BLaER1 (cell line): Measurements from ENCODE around the gene SMIM43.

ENCODE experiments used
- H3K27ac ChIP-seq: shearing (Covaris generic); formaldehyde crosslinking; 2 replicates; pipeline ENCODE4 v1.8.1; 2022
- H3K27me3 ChIP-seq: shearing (Covaris generic); formaldehyde crosslinking; 2 replicates; pipeline ENCODE4 v1.8.1; 2022
- H3K36me3 ChIP-seq: shearing (Covaris generic); formaldehyde crosslinking; 2 replicates; pipeline ENCODE4 v1.8.1; 2022
- H3K4me1 ChIP-seq: shearing (Covaris generic); formaldehyde crosslinking; 2 replicates; pipeline ENCODE4 v1.8.1; 2022
- H3K4me2 ChIP-seq: shearing (Covaris generic); formaldehyde crosslinking; 2 replicates; pipeline ENCODE4 v1.8.1; 2022
- H3K4me3 ChIP-seq: shearing (Covaris generic); formaldehyde crosslinking; 2 replicates; pipeline ENCODE4 v1.8.1; 2022
- H3K9ac ChIP-seq: shearing (Covaris generic); formaldehyde crosslinking; 2 replicates; pipeline ENCODE4 v1.8.1; 2022
- H3K9me3 ChIP-seq: shearing (Covaris generic); formaldehyde crosslinking; 2 replicates; pipeline ENCODE4 v1.8.1; 2022
- H4K20me1 ChIP-seq: shearing (Covaris generic); formaldehyde crosslinking; 2 replicates; pipeline ENCODE4 v1.8.1; 2022
- Cebpa-rat ChIP-seq: shearing (Covaris generic); IDR thresholded peaks from 2 replicates; pipeline ENCODE4 v1.8.1; 2022

SMIM43 gene

GRCh38 chr4:121794505-121795188, 29.7 kb upstream of the SMIM43 start:
- no peak overlapping the region for H3K4me2 ChIP-seq
- H3K36me3 ChIP-seq, result no peaks in the 10 kb centered on the region
- H3K27me3 ChIP-seq, result no peaks in the 10 kb centered on the region
- no peak overlapping the region for H3K27ac ChIP-seq
- no peaks in the 10 kb centered on the region for H4K20me1 ChIP-seq
- H3K4me1 ChIP-seq, result peaks cover 16% of the 10 kb centered on the region; the same call in 1 of the 2 replicates
- H3K4me3 ChIP-seq, result no peak overlapping the region
- no peak for TF ChIP-seq Cebpa-rat
- no peak overlapping the region for H3K9ac ChIP-seq
- H3K9me3 ChIP-seq, result no peaks in the 10 kb centered on the region

- H3K36me3 ChIP-seq, result no peaks in the 10 kb centered on the region
- H3K27ac ChIP-seq, result no peak overlapping the region
- no peaks in the 10 kb centered on the region for H3K9me3 ChIP-seq
- 0 out of 2 replicates have a peak, but pooled peaks cover 4% of the 10 kb centered on the region for H3K4me1 ChIP-seq
- H3K4me2 ChIP-seq, result no peak overlapping the region
- no peaks in the 10 kb centered on the region for H3K27me3 ChIP-seq
- no peak for TF ChIP-seq Cebpa-rat
- H3K9ac ChIP-seq, result no peak overlapping the region
- H3K4me3 ChIP-seq, result no peak overlapping the region
- no peaks in the 10 kb centered on the region for H4K20me1 ChIP-seq
Observed at GRCh38 chr4:121792966-121793365, 28.0 kb upstream of the SMIM43 start.

GRCh38 chr4:121791481-121791880, 26.5 kb upstream of the SMIM43 start:
- Histone ChIP-seq H3K27me3 (no peaks in the 10 kb centered on the region), H3K9me3 (no peaks in the 10 kb centered on the region), H3K9ac (no peak overlapping the region), H3K36me3 (no peaks in the 10 kb centered on the region), H4K20me1 (no peaks in the 10 kb centered on the region), H3K27ac (no peak overlapping the region), H3K4me3 (no peak overlapping the region), H3K4me2 (no peak overlapping the region), H3K4me1 (0 out of 2 replicates have a peak, but pooled peaks cover 4% of the 10 kb centered on the region)
- no peak for TF ChIP-seq Cebpa-rat

- Histone ChIP-seq H3K9ac (no peak overlapping the region), H4K20me1 (no peaks in the 10 kb centered on the region), H3K4me1 (0 out of 2 replicates have a peak, but pooled peaks cover 4% of the 10 kb centered on the region), H3K27me3 (no peaks in the 10 kb centered on the region), H3K4me2 (no peak overlapping the region), H3K36me3 (no peaks in the 10 kb centered on the region), H3K4me3 (no peak overlapping the region), H3K27ac (no peak overlapping the region), H3K9me3 (no peaks in the 10 kb centered on the region)
- TF ChIP-seq Cebpa-rat, result no peak
Observed at GRCh38 chr4:121790976-121791375, 26.0 kb upstream of the SMIM43 start.

GRCh38 chr4:121789960-121790829, 25.2 kb upstream of the SMIM43 start:
- no peak overlapping the region for H3K9ac ChIP-seq
- H4K20me1 ChIP-seq, result no peaks in the 10 kb centered on the region
- no peak overlapping the region for H3K4me2 ChIP-seq
- H3K4me3 ChIP-seq, result no peak overlapping the region
- no peak for TF ChIP-seq Cebpa-rat
- H3K27ac ChIP-seq, result no peak overlapping the region
- no peaks in the 10 kb centered on the region for H3K27me3 ChIP-seq
- H3K36me3 ChIP-seq, result no peaks in the 10 kb centered on the region
- H3K9me3 ChIP-seq, result no peaks in the 10 kb centered on the region
- H3K4me1 ChIP-seq, result no peaks in the 10 kb centered on the region

GRCh38 chr4:121789455-121789854, 24.5 kb upstream of the SMIM43 start:
- H3K36me3 ChIP-seq, result no peaks in the 10 kb centered on the region
- no peak overlapping the region for H3K27ac ChIP-seq
- no peak overlapping the region; the same call in 1 of the 2 replicates for H3K4me2 ChIP-seq
- no peaks in the 10 kb centered on the region for H3K27me3 ChIP-seq
- H3K4me3 ChIP-seq, result no peak overlapping the region
- no peaks in the 10 kb centered on the region for H3K4me1 ChIP-seq
- TF ChIP-seq Cebpa-rat, result no peak
- H3K9me3 ChIP-seq, result no peaks in the 10 kb centered on the region
- no peaks in the 10 kb centered on the region for H4K20me1 ChIP-seq
- no peak overlapping the region for H3K9ac ChIP-seq

GRCh38 chr4:121788896-121789295, 23.9 kb upstream of the SMIM43 start:
- Histone ChIP-seq H3K27me3 (no peaks in the 10 kb centered on the region), H3K4me3 (no peak overlapping the region), H4K20me1 (no peaks in the 10 kb centered on the region), H3K4me2 (no peak overlapping the region; the same call in 1 of the 2 replicates), H3K27ac (no peak overlapping the region), H3K4me1 (no peaks in the 10 kb centered on the region), H3K36me3 (no peaks in the 10 kb centered on the region), H3K9ac (no peak overlapping the region), H3K9me3 (no peaks in the 10 kb centered on the region)
- TF ChIP-seq Cebpa-rat, result no peak

- no peak for TF ChIP-seq Cebpa-rat
- no peaks in the 10 kb centered on the region for H3K27me3 ChIP-seq
- no peaks in the 10 kb centered on the region for H3K9me3 ChIP-seq
- no peak overlapping the region for H3K4me2 ChIP-seq
- H3K27ac ChIP-seq, result no peak overlapping the region
- H3K36me3 ChIP-seq, result no peaks in the 10 kb centered on the region
- no peak overlapping the region for H3K4me3 ChIP-seq
- no peaks in the 10 kb centered on the region for H3K4me1 ChIP-seq
- H3K9ac ChIP-seq, result no peak overlapping the region
- H4K20me1 ChIP-seq, result no peaks in the 10 kb centered on the region
Observed at GRCh38 chr4:121786221-121786620, 21.3 kb upstream of the SMIM43 start.

GRCh38 chr4:121785479-121785878, 20.5 kb upstream of the SMIM43 start:
- H3K9ac ChIP-seq, result no peak overlapping the region
- no peak for TF ChIP-seq Cebpa-rat
- H3K27me3 ChIP-seq, result no peaks in the 10 kb centered on the region
- no peak overlapping the region for H3K4me2 ChIP-seq
- H3K9me3 ChIP-seq, result no peaks in the 10 kb centered on the region
- H3K36me3 ChIP-seq, result no peaks in the 10 kb centered on the region
- H3K4me1 ChIP-seq, result no peaks in the 10 kb centered on the region
- H3K4me3 ChIP-seq, result no peak overlapping the region
- no peaks in the 10 kb centered on the region for H4K20me1 ChIP-seq
- H3K27ac ChIP-seq, result no peak overlapping the region

- Histone ChIP-seq H3K4me1 (no peaks in the 10 kb centered on the region), H3K4me2 (no peak overlapping the region), H3K27me3 (no peaks in the 10 kb centered on the region), H3K9ac (no peak overlapping the region), H4K20me1 (no peaks in the 10 kb centered on the region), H3K9me3 (no peaks in the 10 kb centered on the region), H3K27ac (no peak overlapping the region), H3K4me3 (no peak overlapping the region), H3K36me3 (no peaks in the 10 kb centered on the region)
- TF ChIP-seq Cebpa-rat, result no peak
Observed at GRCh38 chr4:121784975-121785374, 20.0 kb upstream of the SMIM43 start.
